ENCODE results near the gene TMEM192.
"Not testable (repeated sequence)": the region's sequence is repeated elsewhere in the genome, so short reads cannot be mapped to it uniquely, and the experiment has no call there.

TMEM192 gene

DNA sequence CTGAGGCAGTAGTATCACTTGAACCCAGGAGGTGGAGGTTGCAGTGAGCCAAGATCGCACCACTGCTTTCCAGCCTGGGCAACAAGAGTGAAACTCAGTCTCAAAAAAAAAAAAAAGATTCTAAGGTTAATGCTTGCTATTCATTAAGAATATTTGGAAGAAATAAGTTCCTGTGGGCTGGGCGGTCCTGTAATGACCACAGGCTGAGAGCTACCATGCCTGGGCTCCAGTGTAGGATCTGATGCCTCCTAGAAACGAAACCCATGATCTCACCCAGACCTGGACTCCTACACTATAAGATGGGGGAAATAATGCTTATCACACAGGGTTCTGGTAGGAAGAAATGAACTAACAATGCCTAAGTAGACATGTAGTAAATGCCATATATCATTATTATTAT lies 17.8 kb downstream of the TMEM192 start:
- in situ Hi-C loops (cut with HindIII; ENCODE audit: low sequenced_read_pairs): no loop called here

DNA sequence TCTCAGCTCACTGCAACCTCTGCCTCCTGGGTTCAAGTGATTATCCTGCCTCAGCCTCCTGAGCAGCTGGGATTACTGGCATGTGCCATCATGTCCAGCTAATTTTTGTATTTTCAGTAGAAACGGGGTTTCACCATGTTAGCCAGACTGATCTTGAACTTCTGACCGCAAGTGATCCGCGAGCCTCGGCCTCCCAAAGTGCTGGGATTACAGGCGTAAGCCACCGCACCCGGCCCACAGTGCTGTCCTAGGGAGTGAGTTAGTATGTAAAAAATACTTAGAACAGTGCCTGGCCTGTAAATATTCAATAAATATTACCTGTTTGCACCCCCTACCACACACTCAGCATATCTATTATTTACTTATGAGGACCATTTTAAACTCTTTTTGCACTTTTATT lies 20.5 kb downstream of the TMEM192 start:
- in situ Hi-C loops (cut with HindIII; ENCODE audit: low sequenced_read_pairs): not testable (repeated sequence)

DNA sequence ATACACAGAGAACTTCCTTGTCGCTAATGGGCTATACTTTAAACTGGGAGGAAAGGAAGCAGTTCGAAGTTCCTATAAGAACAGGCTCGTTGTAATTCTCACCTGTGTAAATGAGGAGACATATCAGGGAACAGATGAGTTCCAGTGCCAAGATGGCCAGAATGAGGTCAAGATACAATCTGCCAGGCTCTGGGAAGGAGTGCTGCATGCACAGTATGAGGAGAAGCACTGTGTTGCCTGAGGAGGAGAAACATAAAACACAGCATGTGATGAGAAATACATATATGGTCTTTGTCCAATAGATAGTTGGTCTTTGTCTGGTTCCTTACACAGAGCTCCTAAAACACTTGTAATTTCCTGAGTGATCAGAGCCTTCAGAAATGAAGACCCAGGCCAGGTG lies 24.3 kb downstream of the TMEM192 start:
- in situ Hi-C loops (cut with HindIII; ENCODE audit: low sequenced_read_pairs): no loop called here

GRCh38 chr4:165085946-165086345 lies 26.7 kb downstream of the TMEM192 start:
- in situ Hi-C loops (cut with HindIII; ENCODE audit: low sequenced_read_pairs): no loop called here

DNA sequence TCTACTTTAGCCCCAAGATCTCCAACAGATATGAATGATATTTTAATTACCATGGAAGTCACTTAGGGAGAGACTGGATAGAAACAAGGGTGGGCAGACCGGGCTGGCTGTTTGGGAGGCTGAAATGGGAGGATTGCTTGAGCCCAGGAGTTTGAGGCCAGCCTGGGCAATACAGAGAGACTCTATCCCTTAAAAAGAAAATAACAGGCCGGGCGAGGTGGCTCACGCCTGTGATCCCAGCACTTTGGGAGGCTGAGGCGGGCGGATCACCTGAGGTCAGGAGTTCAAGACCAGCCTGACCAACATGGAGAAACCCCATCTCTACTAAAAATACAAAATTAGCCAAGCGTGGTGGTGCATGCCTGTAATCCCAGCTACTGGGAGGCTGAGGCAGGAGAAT lies 27.9 kb downstream of the TMEM192 start:
- in situ Hi-C loops (cut with HindIII; ENCODE audit: low sequenced_read_pairs): not testable (repeated sequence)

- in situ Hi-C loops (cut with HindIII; ENCODE audit: low sequenced_read_pairs): no loop called here
These were observed 33.2 kb downstream of the TMEM192 start for GRCh38 chr4:165079476-165079875.

DNA sequence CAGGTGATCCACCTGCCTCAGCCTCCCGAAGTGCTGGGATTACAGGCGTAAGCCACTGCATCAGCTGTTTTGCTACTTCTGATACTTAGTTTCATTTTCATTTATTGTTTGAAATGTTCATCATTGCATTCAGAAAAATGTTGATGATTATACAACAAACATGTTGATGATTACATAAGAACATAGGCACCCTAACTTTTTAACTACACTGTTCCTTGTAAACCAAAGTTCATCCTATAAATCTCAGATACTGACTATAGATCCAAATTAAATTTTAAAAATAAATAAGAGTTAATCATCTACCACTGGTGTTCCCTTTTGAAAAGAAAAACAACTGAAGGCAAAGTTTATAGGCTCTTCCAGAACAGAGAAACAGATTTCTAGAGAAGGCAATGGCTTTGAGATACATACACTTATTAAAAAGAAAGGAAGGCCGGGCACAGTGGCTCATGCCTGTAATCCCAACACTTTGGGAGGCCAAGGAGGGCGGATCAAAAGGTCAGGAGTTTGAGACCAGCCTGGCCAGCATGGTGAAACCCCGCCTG lies 35.6 kb downstream of the TMEM192 start:
- in situ Hi-C loops (cut with HindIII; ENCODE audit: low sequenced_read_pairs): no loop called here

GRCh38 chr4:165073346-165073745 lies 39.3 kb downstream of the TMEM192 start:
- in situ Hi-C loops (cut with HindIII; ENCODE audit: low sequenced_read_pairs): not testable (repeated sequence)

DNA sequence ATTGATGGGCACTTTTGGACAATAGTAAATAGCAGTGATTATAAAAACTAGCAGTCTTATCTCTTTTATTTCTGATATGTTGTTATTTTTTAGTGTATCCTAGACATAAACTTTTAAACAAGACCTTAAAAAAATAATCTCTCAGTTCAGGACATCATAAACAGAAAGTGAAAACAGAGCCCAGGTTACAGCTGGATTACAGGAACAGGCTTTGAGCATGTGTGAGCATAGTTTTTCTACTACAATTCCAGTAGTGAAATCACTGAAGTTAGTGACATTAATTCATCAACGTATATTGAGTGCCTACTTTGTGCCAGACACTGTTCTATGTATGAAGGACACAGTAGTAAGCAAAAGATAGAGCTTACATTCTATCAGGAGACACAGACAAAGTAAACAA lies 42.1 kb downstream of the TMEM192 start:
- in situ Hi-C loops (cut with HindIII; ENCODE audit: low sequenced_read_pairs): no loop called here

- in situ Hi-C loops (cut with HindIII; ENCODE audit: low sequenced_read_pairs): no loop called here
These were observed 51.7 kb downstream of the TMEM192 start for GRCh38 chr4:165060938-165061337.

- in situ Hi-C loops (cut with HindIII; ENCODE audit: low sequenced_read_pairs): no loop called here
These were observed 53.3 kb downstream of the TMEM192 start for GRCh38 chr4:165059386-165059785.

- in situ Hi-C loops (cut with HindIII; ENCODE audit: low sequenced_read_pairs): no loop called here
These were observed 54.0 kb downstream of the TMEM192 start for GRCh38 chr4:165058666-165059065.

- in situ Hi-C loops (cut with HindIII; ENCODE audit: low sequenced_read_pairs): no loop called here
These were observed 57.1 kb downstream of the TMEM192 start for GRCh38 chr4:165055601-165056000.

DNA sequence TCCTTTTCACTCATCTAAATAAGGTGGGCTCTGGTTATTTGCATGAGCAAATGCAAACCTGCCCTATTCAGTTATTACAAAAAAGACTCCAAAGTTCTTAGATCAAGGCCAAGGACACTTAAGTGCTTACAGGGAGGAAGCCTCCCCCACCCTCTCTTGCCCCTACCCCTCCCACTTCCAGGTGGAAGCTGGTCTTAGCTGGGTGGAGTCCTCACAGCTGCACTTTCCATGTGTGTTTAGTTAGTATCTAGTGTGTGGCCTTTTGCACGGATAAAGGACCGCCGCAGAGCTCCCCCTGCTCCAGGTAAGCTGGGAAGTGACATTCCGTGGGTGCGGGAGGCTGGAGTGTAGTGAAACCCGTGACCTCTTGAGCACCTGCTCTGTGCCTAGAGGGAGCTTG lies 59.0 kb downstream of the TMEM192 start, which contains the start of gene TRIM75:
Gene TRIM75, plus strand, starts transcription at position 222 of the 400 bp plus-strand sequence. CDS start 5,282 bp downstream, outside the sequence.
- in situ Hi-C loops (cut with HindIII; ENCODE audit: low sequenced_read_pairs): no loop called here

DNA sequence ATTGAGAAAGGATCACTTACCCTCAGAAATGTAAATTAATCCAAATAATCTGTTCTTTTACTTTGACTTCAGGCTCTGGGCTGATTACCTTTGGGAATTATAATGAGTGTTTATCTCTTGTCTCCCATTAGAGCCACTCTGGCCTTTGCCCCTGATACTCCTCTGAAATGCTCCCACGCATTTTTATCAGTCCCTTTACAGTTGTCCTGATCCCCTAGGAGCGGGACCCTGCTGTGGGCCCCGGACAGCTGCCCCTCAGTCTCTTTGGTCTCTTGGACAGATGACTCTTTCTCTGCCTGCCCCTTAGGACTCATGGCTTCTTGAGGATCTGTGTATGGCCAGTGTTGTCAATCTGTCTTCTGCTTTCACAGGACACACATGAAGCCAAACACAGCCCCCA lies 60.0 kb downstream of the TMEM192 start:
- in situ Hi-C loops (cut with HindIII; ENCODE audit: low sequenced_read_pairs): no loop called here

- in situ Hi-C loops (cut with HindIII; ENCODE audit: low sequenced_read_pairs): no loop called here
These were observed 64.5 kb downstream of the TMEM192 start for GRCh38 chr4:165048170-165048569.

GRCh38 chr4:165031436-165032211 lies 81.0 kb downstream of the TMEM192 start, which contains the start of gene TRIM60:
TRIM60 (plus strand) TSS chr4:165031999; CDS start chr4:165040073, 8,074 bp downstream.
- in situ Hi-C loops (cut with HindIII; ENCODE audit: low sequenced_read_pairs): no loop called here

GRCh38 chr4:165027762-165028402 lies 84.8 kb downstream of the TMEM192 start:
- in situ Hi-C loops (cut with HindIII; ENCODE audit: low sequenced_read_pairs): no loop called here

DNA sequence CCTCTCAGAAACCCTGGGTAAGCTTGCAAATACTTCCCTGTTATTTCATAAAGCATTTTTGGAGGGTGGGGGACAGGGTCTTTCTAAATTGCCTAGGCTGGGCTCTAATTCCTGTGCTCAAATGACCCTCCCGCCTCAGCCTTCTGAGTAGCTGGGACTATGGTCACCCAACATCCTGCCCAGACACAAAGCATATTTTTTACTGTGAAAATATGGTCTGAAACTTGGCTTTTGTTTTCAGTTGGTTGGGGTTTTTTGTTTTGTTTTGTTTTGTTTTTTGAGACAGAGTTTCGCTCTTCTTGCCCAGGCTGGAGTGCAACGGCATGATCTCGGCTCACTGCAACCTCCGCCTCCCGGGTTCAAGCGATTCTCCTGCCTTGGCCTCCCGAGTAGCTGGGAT lies 86.9 kb downstream of the TMEM192 start:
- in situ Hi-C loops (cut with HindIII; ENCODE audit: low sequenced_read_pairs): not testable (repeated sequence)

All from DLD1 (cell line).